NCI-H2196 treated with DMSO at 0.1 percent for 48 hours (cell line): ENCODE results near the gene MPPED2.

Experiments
- DNase-seq: peaks from one replicate; lab custom pipeline; 2025; ENCODE audit not compliant: unreplicated experiment; lab: John Stamatoyannopoulos, UW

MPPED2 gene, protein sequence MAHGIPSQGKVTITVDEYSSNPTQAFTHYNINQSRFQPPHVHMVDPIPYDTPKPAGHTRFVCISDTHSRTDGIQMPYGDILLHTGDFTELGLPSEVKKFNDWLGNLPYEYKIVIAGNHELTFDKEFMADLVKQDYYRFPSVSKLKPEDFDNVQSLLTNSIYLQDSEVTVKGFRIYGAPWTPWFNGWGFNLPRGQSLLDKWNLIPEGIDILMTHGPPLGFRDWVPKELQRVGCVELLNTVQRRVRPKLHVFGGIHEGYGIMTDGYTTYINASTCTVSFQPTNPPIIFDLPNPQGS

GRCh38 chr11:30586251-30587144 is at the start of gene MPPED2:
Gene MPPED2, minus strand, starts transcription at chr11:30586353. Its CDS starts 5,980 bp downstream, at chr11:30580373.
- no peak for DNase-seq

DNA sequence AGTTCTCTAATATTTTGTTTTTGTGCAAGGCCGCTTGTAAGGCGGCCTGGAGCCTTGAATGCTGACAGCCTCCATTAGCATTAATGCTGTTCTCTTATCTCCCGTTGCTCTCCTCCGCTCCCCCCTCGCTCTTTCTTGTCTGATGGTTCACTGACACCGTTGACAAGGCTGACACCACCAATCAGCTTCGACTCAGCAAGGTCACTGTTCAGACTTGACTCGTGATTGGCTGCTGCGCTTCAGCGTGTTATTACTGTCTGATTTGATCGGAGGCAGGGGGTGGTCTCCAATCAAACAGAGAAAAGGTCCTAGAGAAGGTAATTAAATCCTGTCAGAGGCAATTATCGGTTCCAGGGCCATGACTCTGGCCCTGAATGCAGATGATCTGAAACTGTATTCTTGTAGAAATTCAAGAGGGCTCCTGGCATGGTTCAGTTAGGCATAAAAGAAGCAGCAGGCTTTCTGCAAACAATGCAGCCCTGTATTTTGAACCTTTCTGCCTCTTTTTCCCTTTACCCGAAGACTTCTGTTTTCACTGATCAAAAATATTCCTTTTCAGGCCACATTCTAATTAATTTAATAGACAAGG is 49.3 kb upstream of the MPPED2 start:
- DNase-seq: no peak

DNA sequence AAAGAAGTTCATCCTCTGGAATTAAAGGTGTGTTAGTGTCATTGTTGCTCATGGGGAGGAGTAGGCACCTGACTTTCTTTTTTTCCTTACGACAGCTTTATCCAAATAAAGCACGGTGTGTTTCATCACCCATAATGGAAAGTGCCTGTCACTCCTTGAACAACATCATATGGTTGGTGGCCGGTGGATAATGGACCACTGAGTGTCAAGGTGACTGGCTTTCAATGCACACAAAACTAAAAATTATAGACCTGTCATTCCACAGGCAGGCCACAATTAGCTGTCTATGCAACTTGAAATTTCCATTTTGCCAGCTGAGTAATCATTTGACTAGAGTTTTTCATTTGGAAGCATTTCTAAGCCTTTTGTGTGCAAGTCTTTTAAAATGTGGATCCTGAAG is 45.0 kb upstream of the MPPED2 start:
- no peak for DNase-seq

DNA sequence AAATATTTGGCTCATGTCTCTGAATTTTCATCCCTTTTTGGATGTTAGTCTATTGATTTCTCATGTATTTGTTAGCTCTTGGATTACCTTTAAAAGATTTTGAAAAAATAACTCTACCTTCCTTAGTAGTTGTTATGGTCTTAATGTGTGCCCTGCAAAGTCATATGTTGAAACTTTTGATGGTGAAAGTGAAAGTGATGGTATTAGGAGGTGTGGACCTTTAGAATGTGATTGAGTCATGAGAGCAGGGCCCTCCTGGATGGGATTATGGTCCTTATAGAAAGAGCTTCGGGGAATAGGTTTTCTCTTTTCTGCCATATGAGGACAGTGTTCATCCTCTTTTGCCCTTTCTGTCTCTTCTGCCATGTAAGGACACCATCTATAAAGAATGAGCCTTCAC is 33.6 kb upstream of the MPPED2 start:
- DNase-seq: no peak

GRCh38 chr11:30617762-30618161 is 31.6 kb upstream of the MPPED2 start:
- no peak for DNase-seq

DNA sequence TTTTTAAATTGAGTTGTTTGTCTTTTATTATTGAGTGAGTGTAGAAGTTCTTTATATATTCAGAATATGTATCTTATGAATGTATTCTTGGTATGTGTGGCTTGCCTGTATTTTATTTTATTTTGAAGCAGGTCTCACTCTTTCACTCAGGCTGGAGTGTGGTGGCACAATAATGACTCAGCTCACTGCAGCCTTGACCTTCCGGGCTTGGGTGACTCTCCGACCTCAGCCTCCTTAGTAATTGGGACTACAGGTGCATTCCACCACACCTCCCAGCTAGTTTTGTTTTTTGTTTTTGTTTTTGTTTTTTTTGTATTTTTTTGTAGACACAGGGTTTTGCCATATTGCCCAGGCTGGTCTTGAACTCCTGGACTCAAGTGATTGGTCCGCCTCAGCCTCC is 24.5 kb upstream of the MPPED2 start:
- no peak for DNase-seq

DNA sequence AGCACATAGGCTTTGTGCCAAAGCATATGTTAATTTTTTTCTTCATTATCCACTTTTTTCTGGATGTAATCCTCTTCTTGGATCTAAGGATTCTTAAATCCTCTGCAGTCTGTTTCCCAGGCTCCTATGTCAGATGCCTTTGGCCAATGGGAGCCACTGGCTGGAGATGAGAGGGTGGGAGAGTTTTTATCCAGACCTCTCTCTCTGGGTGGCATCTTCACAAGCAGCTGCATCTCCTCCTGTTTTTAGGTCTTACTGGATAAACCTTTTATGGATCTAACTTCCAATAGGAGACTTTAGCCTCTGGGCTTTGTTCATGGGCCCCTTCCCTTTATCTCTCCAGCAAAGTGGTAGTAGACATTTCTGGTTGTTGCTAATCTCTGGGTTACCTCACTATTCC is 22.4 kb upstream of the MPPED2 start:
- DNase-seq: no peak

GRCh38 chr11:30605036-30605605 is 19.0 kb upstream of the MPPED2 start:
- DNase-seq: no peak

- DNase-seq: no peak
Observed at GRCh38 chr11:30603357-30603756, 17.2 kb upstream of the MPPED2 start.

- no peak for DNase-seq
Observed at GRCh38 chr11:30596832-30597231, 10.7 kb upstream of the MPPED2 start.

DNA sequence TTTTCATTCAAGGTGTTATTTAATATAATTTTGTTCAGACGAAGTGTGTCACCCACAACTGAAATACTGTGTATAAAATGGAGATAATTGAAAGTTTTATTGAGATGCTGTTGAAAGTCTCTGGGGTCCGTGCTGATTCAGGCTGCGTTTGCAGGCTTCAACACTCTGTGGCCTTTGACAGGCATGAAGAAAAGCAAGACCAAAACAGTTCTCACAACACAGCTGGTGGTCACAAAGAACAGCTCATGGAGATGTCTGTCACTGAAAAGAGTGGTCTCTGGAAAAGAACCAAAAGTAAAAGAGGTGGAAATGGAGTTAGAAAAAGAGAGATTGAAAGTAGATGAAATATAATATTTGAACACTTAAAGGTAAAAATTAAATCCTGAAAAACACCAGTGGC is 9.8 kb upstream of the MPPED2 start:
- no peak for DNase-seq

DNA sequence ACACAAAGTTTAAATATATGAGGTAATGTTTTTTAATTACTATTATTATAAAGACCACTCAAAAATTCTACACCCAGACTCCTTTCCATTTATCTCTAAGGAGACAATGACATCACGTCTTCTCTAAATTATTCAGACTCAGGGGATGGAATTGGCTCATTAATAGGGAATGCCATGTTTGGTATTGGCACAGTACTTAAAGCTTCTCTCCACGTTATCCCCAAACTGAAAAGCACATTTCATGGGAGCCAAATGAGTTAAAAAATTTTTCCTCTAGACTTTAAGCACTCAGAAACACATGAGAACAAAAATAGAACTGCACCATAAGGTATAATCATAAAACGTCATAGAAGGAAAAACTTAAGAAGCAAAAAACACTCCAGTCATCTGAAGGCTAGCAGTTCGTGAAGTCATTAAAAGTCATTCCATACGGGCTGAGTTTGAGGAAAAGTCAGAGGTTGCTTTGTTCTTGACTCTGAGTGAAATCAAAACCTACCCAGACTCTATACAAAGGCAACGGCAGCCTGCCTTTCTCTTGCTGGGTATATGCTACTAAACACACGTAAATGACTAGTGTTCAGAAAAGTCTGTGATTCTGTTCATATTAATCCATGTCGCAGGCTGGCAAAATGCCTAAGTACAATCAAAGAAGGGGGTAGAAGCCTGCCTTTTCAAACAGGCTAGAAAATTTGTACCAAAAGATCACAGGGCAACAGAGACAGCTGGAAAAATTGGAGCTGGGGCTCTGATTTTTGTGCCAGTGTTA is 8.7 kb upstream of the MPPED2 start:
- no peak for DNase-seq

DNA sequence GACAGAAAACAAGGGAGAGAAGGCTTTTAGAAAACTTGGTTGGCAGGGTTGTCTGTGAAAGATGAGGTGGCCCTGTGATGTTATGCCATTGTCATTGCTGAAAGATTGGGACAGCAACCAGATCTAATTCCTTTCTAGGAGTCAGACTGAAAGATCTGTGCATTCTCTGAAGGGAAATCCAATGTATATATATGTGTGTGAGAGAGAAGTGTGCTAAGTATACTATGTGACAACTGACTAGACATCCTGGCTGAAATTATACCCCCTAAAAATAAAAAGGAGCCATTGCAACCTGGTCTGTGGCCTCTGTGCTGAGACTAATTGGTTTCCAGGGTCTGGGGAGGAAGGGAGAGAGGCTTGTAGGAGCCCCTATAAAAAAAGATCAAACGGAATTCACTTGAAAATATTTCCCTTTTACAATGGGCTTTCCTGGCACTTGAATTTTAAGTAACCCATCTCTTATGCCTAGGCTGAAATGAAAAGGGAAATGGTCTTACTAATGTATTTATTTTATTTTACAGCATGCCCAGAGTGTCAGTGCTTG is 1.2 kb upstream of the MPPED2 start:
- DNase-seq: no peak

DNA sequence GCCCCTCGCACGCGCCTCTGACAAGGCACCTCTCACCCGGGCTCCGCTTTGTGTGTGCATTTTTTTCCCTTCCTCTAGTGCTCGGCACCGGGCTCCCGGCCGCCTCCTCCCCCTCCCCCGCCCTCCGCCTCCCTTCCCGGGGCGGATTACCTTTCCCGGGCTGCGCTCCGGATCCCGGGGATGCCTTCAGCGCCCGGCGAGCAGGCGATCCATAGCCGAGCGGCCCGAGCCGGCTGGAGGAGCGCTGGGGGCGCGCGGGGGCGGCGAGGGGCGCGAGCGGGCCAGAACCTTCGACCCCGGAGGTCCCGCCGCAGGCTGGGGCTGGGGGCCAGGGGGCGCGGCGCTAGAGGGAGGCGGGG is 282 bp downstream of the MPPED2 start:
- DNase-seq: no peak

DNA sequence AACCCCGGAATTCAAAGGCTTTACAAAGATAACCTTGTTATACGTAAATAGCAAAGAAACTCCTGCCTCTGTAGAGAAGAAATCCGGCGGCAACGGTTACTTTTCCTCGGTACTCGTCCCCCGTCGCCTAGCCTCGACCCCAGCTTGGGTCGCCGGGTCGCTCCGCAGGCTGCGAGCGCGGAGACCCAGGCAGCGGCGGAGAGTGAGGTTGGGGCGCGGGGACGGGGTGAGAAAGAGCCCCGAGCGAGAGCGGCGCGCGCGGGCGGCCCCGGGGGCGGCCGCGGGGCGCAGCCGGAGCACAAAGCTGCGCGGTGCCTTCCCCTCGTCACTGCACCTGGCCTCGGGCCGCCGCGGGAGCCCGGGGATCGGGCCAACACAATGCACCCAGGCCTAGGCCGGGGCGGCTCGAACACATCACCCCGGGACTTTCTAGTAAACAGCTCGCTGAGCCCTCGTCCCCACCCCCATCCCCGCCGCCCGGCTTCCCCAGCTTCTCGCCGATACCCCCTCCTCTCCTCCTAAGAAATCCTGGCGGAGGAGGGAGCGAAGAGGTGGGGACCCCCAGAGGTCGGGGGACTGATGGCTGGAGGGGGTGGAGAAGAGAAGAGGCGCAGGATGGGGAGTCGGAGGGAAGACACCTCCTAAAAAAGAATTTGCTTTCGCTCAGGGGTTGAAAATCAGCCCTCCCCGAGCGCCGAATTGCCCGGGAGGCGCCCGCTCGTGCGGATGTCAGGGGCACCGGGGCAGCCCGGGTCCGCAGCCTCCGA is 845 bp downstream of the MPPED2 start:
- DNase-seq: no peak

GRCh38 chr11:30583476-30584280 is 2.5 kb downstream of the MPPED2 start:
- DNase-seq: no peak

DNA sequence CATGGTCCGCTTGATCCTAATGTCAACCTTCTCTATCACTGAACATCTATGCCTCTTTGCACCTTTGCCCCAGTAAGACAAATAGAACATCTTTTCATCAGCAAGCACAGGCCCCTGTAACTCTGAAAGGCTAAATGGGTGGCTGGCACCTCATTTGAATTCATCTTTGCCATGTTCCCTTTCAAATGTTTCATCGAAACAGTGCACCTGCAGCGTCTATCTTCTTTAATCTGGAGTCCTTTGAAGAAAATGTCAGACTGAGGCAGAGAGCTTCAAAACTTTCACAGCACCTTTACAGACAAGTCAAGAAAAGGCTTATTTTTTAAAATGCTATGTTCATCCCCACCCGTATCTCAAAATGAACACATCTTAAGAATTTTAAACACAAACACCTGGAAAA is 3.4 kb downstream of the MPPED2 start:
- DNase-seq: no peak

- DNase-seq: no peak
Observed at GRCh38 chr11:30581675-30582074, 4.5 kb downstream of the MPPED2 start.

GRCh38 chr11:30580573-30580972 is 5.6 kb downstream of the MPPED2 start:
- DNase-seq: no peak
